Measurements from ENCODE around the gene LSM7. TPM values are rescaled to one million over a fixed set of nuclear protein-coding genes. Genes with fewer than 3 reads are reported as not detected.

Gene LSM7
- total RNA-seq, 1 donor from 2014 or later: 183 TPM

DNA sequence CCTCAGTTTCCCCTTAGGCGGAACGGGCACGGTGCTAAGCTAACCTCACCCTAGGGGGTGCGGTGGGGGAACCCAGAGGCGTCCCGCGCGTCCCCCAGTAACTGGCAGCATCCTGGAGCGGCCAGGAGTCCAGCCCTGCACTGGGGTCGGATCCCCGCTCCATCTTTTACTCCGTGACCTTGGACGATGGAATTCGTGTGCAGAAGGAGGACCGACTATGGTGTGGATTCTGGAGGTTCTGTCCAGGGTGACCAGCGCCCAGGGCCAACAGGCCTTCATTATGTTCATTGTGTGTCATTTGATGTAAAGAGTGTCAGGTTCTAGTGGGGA lies 728 bp upstream of the LSM7 start:
- no peaks in the 10 kb centered on the region for H3K27me3 ChIP-seq
- H3F3A ChIP-seq (ENCODE audit: low read depth): peaks cover 52% of the 10 kb centered on the region
- no peak for TF ChIP-seq EZH2phosphoT487 (IDR thresholded peaks at IDR 0.05)
- TF ChIP-seq, protein P1, sequence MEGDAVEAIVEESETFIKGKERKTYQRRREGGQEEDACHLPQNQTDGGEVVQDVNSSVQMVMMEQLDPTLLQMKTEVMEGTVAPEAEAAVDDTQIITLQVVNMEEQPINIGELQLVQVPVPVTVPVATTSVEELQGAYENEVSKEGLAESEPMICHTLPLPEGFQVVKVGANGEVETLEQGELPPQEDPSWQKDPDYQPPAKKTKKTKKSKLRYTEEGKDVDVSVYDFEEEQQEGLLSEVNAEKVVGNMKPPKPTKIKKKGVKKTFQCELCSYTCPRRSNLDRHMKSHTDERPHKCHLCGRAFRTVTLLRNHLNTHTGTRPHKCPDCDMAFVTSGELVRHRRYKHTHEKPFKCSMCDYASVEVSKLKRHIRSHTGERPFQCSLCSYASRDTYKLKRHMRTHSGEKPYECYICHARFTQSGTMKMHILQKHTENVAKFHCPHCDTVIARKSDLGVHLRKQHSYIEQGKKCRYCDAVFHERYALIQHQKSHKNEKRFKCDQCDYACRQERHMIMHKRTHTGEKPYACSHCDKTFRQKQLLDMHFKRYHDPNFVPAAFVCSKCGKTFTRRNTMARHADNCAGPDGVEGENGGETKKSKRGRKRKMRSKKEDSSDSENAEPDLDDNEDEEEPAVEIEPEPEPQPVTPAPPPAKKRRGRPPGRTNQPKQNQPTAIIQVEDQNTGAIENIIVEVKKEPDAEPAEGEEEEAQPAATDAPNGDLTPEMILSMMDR (IDR thresholded peaks at IDR 0.05): no peak
- TF ChIP-seq EZH2 (IDR thresholded peaks at IDR 0.05): no peak
- Mint-ChIP-seq H3K4me1 (peaks cover 60% of the 10 kb centered on the region), H3K36me3 (peaks cover 3% of the 10 kb centered on the region), H3K27ac (peak overlapping the region; percentile 83), H3K4me3 (peak overlapping the region; percentile 94), H3K27me3 (ENCODE audit: insufficient read depth, low read depth) (peaks cover 10% of the 10 kb centered on the region), H3K9me3 (no peaks in the 10 kb centered on the region)
- peak overlapping the region; percentile 99 for H3K4me2 ChIP-seq
- H4K20me1 ChIP-seq (ENCODE audit: low read depth): peaks cover 66% of the 10 kb centered on the region
- peak overlapping the region; percentile 70 for H3K9ac ChIP-seq
- H3K79me2 ChIP-seq (ENCODE audit: low read depth): peaks cover 75% of the 10 kb centered on the region
- H3K36me3 ChIP-seq: no peaks in the 10 kb centered on the region
- H3K27ac ChIP-seq: no peak overlapping the region
- H3K9me3 ChIP-seq (ENCODE audit: low read depth): no peaks in the 10 kb centered on the region
- H3K4me3 ChIP-seq: peak overlapping the region; percentile 76
- no peak overlapping the region for H2AFZ ChIP-seq (replicated peaks)
- DNase-seq (ENCODE audit: low spot score): no peak
- H3K4me1 ChIP-seq: peaks cover 29% of the 10 kb centered on the region

DNA sequence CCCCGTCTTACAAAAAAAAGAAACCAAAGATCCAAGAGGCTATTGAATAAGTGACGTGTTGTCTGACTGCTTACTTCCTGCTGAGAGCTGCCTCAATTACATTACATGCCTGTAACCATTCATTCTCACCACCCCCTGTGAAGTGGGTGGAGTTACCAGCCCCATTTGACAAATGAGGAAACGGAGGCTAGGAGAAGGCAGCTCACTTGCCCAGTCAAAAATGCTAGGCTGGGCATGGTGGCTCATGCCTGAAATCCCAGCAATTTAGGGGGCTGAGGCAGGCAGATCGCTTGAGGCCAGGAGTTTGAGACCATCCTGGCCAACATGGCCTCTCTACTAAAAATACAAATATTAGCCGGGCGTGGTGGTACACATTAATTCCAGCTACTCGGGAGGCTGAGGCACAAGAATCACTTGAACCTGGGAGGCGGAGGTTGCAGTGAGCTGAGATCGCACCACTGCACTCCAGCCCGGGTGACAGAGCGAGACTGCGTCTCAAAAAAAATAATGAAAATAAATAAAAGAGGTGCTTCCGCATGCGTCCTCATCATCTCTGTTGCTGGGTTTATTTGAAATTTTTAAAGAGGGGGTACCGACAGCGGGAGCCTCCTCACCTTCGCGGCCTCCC lies 499 bp downstream of the LSM7 start:
- Histone ChIP-seq H3K27me3 (no peaks in the 10 kb centered on the region), H3K9me3 (ENCODE audit: low read depth) (no peaks in the 10 kb centered on the region), H3K9ac (peak overlapping the region; percentile 74), H3K27ac (peak overlapping the region; percentile 63), H3K79me2 (ENCODE audit: low read depth) (peaks cover 64% of the 10 kb centered on the region), H3K4me3 (peak overlapping the region; percentile 76), H3K4me2 (peak overlapping the region; percentile 99), H4K20me1 (ENCODE audit: low read depth) (peaks cover 55% of the 10 kb centered on the region), H2AFZ (replicated peaks) (no peak overlapping the region), H3F3A (ENCODE audit: low read depth) (peaks cover 45% of the 10 kb centered on the region), H3K4me1 (peaks cover 29% of the 10 kb centered on the region), H3K36me3 (no peaks in the 10 kb centered on the region)
- DNase-seq (ENCODE audit: low spot score): peak; percentile 80
- TF ChIP-seq, protein P1 (IDR thresholded peaks at IDR 0.05): no peak
- no peak for TF ChIP-seq EZH2phosphoT487 (IDR thresholded peaks at IDR 0.05)
- TF ChIP-seq EZH2 (IDR thresholded peaks at IDR 0.05): no peak
- H3K27me3 Mint-ChIP-seq (ENCODE audit: insufficient read depth, low read depth): peaks cover 10% of the 10 kb centered on the region
- H3K4me1 Mint-ChIP-seq: peaks cover 58% of the 10 kb centered on the region
- peaks cover 3% of the 10 kb centered on the region for H3K36me3 Mint-ChIP-seq
- H3K4me3 Mint-ChIP-seq: peak overlapping the region; percentile 94
- no peaks in the 10 kb centered on the region for H3K9me3 Mint-ChIP-seq
- H3K27ac Mint-ChIP-seq: peak overlapping the region; percentile 96

DNA sequence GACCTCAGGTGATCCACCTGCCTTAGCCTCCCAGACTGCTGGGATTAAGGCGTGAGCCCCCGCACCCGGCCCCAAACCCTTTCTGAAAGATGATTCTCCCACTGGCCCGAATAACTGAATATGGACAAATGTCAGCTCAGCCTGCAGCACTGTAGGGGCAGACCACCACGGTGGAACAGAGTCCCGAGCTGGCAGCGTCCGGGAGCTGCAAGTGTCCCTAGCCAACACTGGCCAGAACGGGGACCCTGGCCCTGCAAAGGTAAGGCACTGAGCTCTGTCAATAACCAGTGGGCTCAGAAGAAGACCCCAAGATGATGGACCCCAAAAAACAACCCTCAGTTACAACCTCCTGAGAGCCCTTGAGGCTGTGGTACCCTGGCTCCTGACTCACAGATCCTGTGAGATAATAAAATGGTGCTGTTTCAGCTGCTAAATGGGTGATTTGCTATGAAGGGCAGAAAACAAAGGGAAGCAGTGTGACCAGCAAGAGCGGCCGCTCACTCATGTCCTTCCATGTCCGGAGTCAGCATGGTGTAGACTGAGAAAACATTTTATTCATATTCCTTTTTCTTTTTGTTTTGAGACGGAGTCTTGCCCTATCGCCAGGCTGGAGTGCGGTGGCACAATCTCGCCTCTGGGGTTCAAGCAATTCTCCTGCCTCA lies 1.6 kb downstream of the LSM7 start:
- Histone ChIP-seq H3F3A (ENCODE audit: low read depth) (peaks cover 42% of the 10 kb centered on the region), H3K9ac (no peak overlapping the region), H4K20me1 (ENCODE audit: low read depth) (peaks cover 46% of the 10 kb centered on the region), H3K4me3 (peak overlapping the region; percentile 76), H3K4me2 (peak overlapping the region; percentile 99), H3K9me3 (ENCODE audit: low read depth) (no peaks in the 10 kb centered on the region), H3K27ac (no peak overlapping the region), H3K36me3 (no peaks in the 10 kb centered on the region), H3K27me3 (no peaks in the 10 kb centered on the region), H3K4me1 (peaks cover 24% of the 10 kb centered on the region), H2AFZ (replicated peaks) (no peak overlapping the region), H3K79me2 (ENCODE audit: low read depth) (peaks cover 55% of the 10 kb centered on the region)
- Mint-ChIP-seq H3K4me3 (peak overlapping the region; percentile 94), H3K4me1 (peaks cover 54% of the 10 kb centered on the region), H3K36me3 (peaks cover 3% of the 10 kb centered on the region), H3K27ac (no peak overlapping the region), H3K27me3 (ENCODE audit: insufficient read depth, low read depth) (peaks cover 10% of the 10 kb centered on the region), H3K9me3 (no peaks in the 10 kb centered on the region)
- no peak for DNase-seq (ENCODE audit: low spot score)
- TF ChIP-seq EZH2 (IDR thresholded peaks at IDR 0.05) (no peak), EZH2phosphoT487 (IDR thresholded peaks at IDR 0.05) (no peak)
- TF ChIP-seq, protein P1 (IDR thresholded peaks at IDR 0.05): no peak
